Measurements from ENCODE around the gene FGF12. TPM values are rescaled to one million over a fixed set of nuclear protein-coding genes. Genes with fewer than 3 reads are reported as not detected.

The FGF12 gene
- polyA plus RNA-seq, 2 donors = 1.2 to 1.5 TPM

DNA sequence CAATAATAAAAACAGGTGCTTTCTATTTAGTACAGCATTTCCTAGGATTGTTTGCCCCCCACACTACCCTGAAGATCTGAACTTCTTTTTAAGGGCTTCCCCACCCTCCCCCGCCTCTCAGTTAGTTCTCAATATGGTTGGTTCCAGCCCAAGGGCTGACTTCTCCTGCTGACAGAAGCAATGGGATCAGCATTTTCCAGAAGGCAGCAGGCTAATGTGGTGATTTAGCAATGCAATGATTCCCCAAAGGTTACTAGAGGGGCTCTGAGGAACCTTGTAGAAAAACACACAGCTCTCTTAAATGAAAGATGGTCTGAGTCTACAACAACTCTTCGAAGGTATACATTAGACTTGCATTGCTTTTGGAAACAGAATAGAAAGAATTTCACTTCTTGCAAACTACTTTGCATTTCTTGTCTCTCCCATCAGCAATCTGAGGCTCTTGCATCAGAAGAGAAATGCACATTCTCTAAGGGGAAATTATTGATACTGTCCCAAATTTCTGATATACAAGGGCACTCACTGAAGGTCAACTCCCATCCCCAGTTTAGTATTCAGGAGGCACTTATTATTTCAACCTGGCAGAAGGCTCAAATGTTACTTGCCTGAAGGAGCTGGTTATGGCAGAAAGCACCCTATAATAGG is 30.3 kb downstream of the FGF12 start:
- H3K9me3 ChIP-seq (ENCODE audit: control insufficient read depth in 2 of 2, insufficient read depth in 1 of 2, low read depth in 1 of 2, low read length in 1 of 2) = no peaks in the 10 kb centered on the region
- whole genome bisulfite sequencing, 2 donors = 66 to 78% methylated on average over 2 of the region's 2 CpGs
- H3K4me3 ChIP-seq (ENCODE audit: low read depth in 1 of 2, low read length in 2 of 2) = no peak overlapping the region
- H3K27me3 ChIP-seq (ENCODE audit: control insufficient read depth in 1 of 2, insufficient read depth in 2 of 2, low read length in 2 of 2) = no peaks in the 10 kb centered on the region
- H3K36me3 ChIP-seq (ENCODE audit: control insufficient read depth in 2 of 2, insufficient read depth in 2 of 2, low read length in 1 of 2) = no peaks in the 10 kb centered on the region
- H3K4me1 ChIP-seq (ENCODE audit: control insufficient read depth in 2 of 2, insufficient read depth in 2 of 2, low read length in 1 of 2) = no peaks in the 10 kb centered on the region
- H3K27ac ChIP-seq (ENCODE audit: low read depth in 2 of 2, low read length in 1 of 2) = no peak overlapping the region

GRCh38 chr3:192687488-192688152 is 39.7 kb downstream of the FGF12 start:
- H3K4me3 ChIP-seq (ENCODE audit: low read depth in 1 of 2, low read length in 2 of 2) = no peak overlapping the region
- H3K27ac ChIP-seq (ENCODE audit: low read depth in 2 of 2, low read length in 1 of 2) = no peak overlapping the region
- H3K27me3 ChIP-seq (ENCODE audit: control insufficient read depth in 1 of 2, insufficient read depth in 2 of 2, low read length in 2 of 2) = no peaks in the 10 kb centered on the region
- H3K36me3 ChIP-seq (ENCODE audit: control insufficient read depth in 2 of 2, insufficient read depth in 2 of 2, low read length in 1 of 2) = no peaks in the 10 kb centered on the region
- H3K4me1 ChIP-seq (ENCODE audit: control insufficient read depth in 2 of 2, insufficient read depth in 2 of 2, low read length in 1 of 2) = no peaks in the 10 kb centered on the region
- peaks cover 3 to 8% of the 10 kb centered on the region in 2 donors for H3K9me3 ChIP-seq (ENCODE audit: control insufficient read depth in 2 of 2, insufficient read depth in 1 of 2, low read depth in 1 of 2, low read length in 1 of 2)
- 80 to 83% methylated on average over 5 of the region's 5 CpGs for WGBS, 2 donors

GRCh38 chr3:192685801-192686200 is 41.5 kb downstream of the FGF12 start:
- H3K27ac ChIP-seq (ENCODE audit: low read depth in 2 of 2, low read length in 1 of 2) = no peak overlapping the region
- H3K4me1 ChIP-seq (ENCODE audit: control insufficient read depth in 2 of 2, insufficient read depth in 2 of 2, low read length in 1 of 2) = no peaks in the 10 kb centered on the region
- H3K36me3 ChIP-seq (ENCODE audit: control insufficient read depth in 2 of 2, insufficient read depth in 2 of 2, low read length in 1 of 2) = no peaks in the 10 kb centered on the region
- H3K9me3 ChIP-seq (ENCODE audit: control insufficient read depth in 2 of 2, insufficient read depth in 1 of 2, low read depth in 1 of 2, low read length in 1 of 2) = peaks cover 3 to 8% of the 10 kb centered on the region in 2 donors
- WGBS, 2 donors = 86 to 89% methylated on average over 5 of the region's 5 CpGs
- H3K27me3 ChIP-seq (ENCODE audit: control insufficient read depth in 1 of 2, insufficient read depth in 2 of 2, low read length in 2 of 2) = no peaks in the 10 kb centered on the region
- H3K4me3 ChIP-seq (ENCODE audit: low read depth in 1 of 2, low read length in 2 of 2) = no peak overlapping the region

- Histone ChIP-seq H3K36me3 (ENCODE audit: control insufficient read depth in 2 of 2, insufficient read depth in 2 of 2, low read length in 1 of 2) (no peaks in the 10 kb centered on the region), H3K27me3 (ENCODE audit: control insufficient read depth in 1 of 2, insufficient read depth in 2 of 2, low read length in 2 of 2) (no peaks in the 10 kb centered on the region), H3K4me1 (ENCODE audit: control insufficient read depth in 2 of 2, insufficient read depth in 2 of 2, low read length in 1 of 2) (no peaks in the 10 kb centered on the region), H3K27ac (ENCODE audit: low read depth in 2 of 2, low read length in 1 of 2) (no peak overlapping the region), H3K4me3 (ENCODE audit: low read depth in 1 of 2, low read length in 2 of 2) (no peak overlapping the region), H3K9me3 (ENCODE audit: control insufficient read depth in 2 of 2, insufficient read depth in 1 of 2, low read depth in 1 of 2, low read length in 1 of 2) (peaks cover 3 to 8% of the 10 kb centered on the region in 2 donors)
- 60 to 61% methylated on average over 6 of the region's 6 CpGs for WGBS, 2 donors
Measured at GRCh38 chr3:192684151-192684550, 43.2 kb downstream of the FGF12 start.

GRCh38 chr3:192675958-192676649 is 51.2 kb downstream of the FGF12 start:
- Histone ChIP-seq H3K4me3 (ENCODE audit: low read depth in 1 of 2, low read length in 2 of 2) (no peak overlapping the region), H3K4me1 (ENCODE audit: control insufficient read depth in 2 of 2, insufficient read depth in 2 of 2, low read length in 1 of 2) (no peaks in the 10 kb centered on the region), H3K27me3 (ENCODE audit: control insufficient read depth in 1 of 2, insufficient read depth in 2 of 2, low read length in 2 of 2) (no peaks in the 10 kb centered on the region), H3K36me3 (ENCODE audit: control insufficient read depth in 2 of 2, insufficient read depth in 2 of 2, low read length in 1 of 2) (no peaks in the 10 kb centered on the region), H3K9me3 (ENCODE audit: control insufficient read depth in 2 of 2, insufficient read depth in 1 of 2, low read depth in 1 of 2, low read length in 1 of 2) (no peaks in the 10 kb centered on the region), H3K27ac (ENCODE audit: low read depth in 2 of 2, low read length in 1 of 2) (no peak overlapping the region)
- WGBS, 2 donors = 69 to 75% methylated on average over 4 of the region's 4 CpGs

- Histone ChIP-seq H3K27me3 (ENCODE audit: control insufficient read depth in 1 of 2, insufficient read depth in 2 of 2, low read length in 2 of 2) (no peaks in the 10 kb centered on the region), H3K4me3 (ENCODE audit: low read depth in 1 of 2, low read length in 2 of 2) (no peak overlapping the region), H3K9me3 (ENCODE audit: control insufficient read depth in 2 of 2, insufficient read depth in 1 of 2, low read depth in 1 of 2, low read length in 1 of 2) (no peaks in the 10 kb centered on the region), H3K4me1 (ENCODE audit: control insufficient read depth in 2 of 2, insufficient read depth in 2 of 2, low read length in 1 of 2) (no peaks in the 10 kb centered on the region), H3K36me3 (ENCODE audit: control insufficient read depth in 2 of 2, insufficient read depth in 2 of 2, low read length in 1 of 2) (no peaks in the 10 kb centered on the region), H3K27ac (ENCODE audit: low read depth in 2 of 2, low read length in 1 of 2) (no peak overlapping the region)
- 78 to 79% methylated on average over 6 of the region's 6 CpGs for WGBS, 2 donors
Measured at GRCh38 chr3:192655628-192656027, 71.7 kb downstream of the FGF12 start.

DNA sequence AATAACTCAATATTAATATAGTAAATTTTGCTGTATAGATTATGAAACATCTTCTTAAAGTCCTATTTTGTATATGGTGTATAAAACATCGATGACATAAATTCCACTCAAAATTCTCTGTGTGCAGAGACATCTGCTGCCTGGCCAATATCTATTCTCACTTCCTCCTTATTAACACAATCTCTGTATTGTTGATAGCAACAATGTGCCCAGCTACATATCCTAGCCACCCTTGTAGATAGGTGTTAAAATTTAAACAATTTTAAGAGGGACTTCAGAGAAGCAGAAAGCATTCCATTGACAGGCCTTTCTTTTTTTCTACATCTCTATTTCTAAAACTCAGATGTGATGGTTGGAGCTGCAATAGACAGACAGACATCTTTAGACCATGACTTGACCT is 72.3 kb downstream of the FGF12 start:
- no peak overlapping the region for H3K27ac ChIP-seq (ENCODE audit: low read depth in 2 of 2, low read length in 1 of 2)
- no peaks in the 10 kb centered on the region for H3K9me3 ChIP-seq (ENCODE audit: control insufficient read depth in 2 of 2, insufficient read depth in 1 of 2, low read depth in 1 of 2, low read length in 1 of 2)

DNA sequence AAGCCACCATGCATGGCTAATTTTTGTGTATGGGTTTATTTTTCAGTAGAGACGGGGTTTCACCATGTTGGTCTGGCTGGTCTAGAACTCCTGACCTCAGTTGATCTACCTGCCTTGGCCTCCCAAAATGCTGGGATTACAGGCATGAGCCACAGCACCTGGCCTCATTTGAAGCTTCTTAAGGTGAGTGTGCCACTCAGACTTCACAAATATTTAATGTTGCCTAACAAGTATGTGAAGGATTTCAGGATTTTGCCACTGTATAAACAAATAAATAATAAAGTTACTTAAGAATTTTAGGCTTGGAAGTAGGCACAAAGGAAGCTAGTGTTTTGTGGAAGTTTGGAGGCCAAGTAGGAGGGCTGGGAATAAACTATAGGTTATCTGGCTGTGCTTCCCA is 73.5 kb downstream of the FGF12 start:
- Histone ChIP-seq H3K4me1 (ENCODE audit: control insufficient read depth in 2 of 2, insufficient read depth in 2 of 2, low read length in 1 of 2) (no peaks in the 10 kb centered on the region), H3K9me3 (ENCODE audit: control insufficient read depth in 2 of 2, insufficient read depth in 1 of 2, low read depth in 1 of 2, low read length in 1 of 2) (no peaks in the 10 kb centered on the region), H3K27me3 (ENCODE audit: control insufficient read depth in 1 of 2, insufficient read depth in 2 of 2, low read length in 2 of 2) (no peaks in the 10 kb centered on the region), H3K27ac (ENCODE audit: low read depth in 2 of 2, low read length in 1 of 2) (no peak overlapping the region), H3K4me3 (ENCODE audit: low read depth in 1 of 2, low read length in 2 of 2) (no peak overlapping the region), H3K36me3 (ENCODE audit: control insufficient read depth in 2 of 2, insufficient read depth in 2 of 2, low read length in 1 of 2) (no peaks in the 10 kb centered on the region)
- 88 to 95% methylated on average over 1 of the region's 1 CpG for whole genome bisulfite sequencing, 2 donors

More for the DNA sequence above, 72.3 kb downstream of the FGF12 start:
- Histone ChIP-seq H3K4me3 (ENCODE audit: low read depth in 1 of 2, low read length in 2 of 2) (no peak overlapping the region), H3K4me1 (ENCODE audit: control insufficient read depth in 2 of 2, insufficient read depth in 2 of 2, low read length in 1 of 2) (no peaks in the 10 kb centered on the region), H3K27me3 (ENCODE audit: control insufficient read depth in 1 of 2, insufficient read depth in 2 of 2, low read length in 2 of 2) (no peaks in the 10 kb centered on the region), H3K36me3 (ENCODE audit: control insufficient read depth in 2 of 2, insufficient read depth in 2 of 2, low read length in 1 of 2) (no peaks in the 10 kb centered on the region)
- 89 to 95% methylated on average over 1 of the region's 1 CpG for WGBS, 2 donors

- 61 to 66% methylated on average over 3 of the region's 3 CpGs for WGBS, 2 donors
- H3K27me3 ChIP-seq (ENCODE audit: control insufficient read depth in 1 of 2, insufficient read depth in 2 of 2, low read length in 2 of 2) = no peaks in the 10 kb centered on the region
- H3K27ac ChIP-seq (ENCODE audit: low read depth in 2 of 2, low read length in 1 of 2) = no peak overlapping the region
- H3K9me3 ChIP-seq (ENCODE audit: control insufficient read depth in 2 of 2, insufficient read depth in 1 of 2, low read depth in 1 of 2, low read length in 1 of 2) = no peaks in the 10 kb centered on the region
- H3K4me1 ChIP-seq (ENCODE audit: control insufficient read depth in 2 of 2, insufficient read depth in 2 of 2, low read length in 1 of 2) = no peaks in the 10 kb centered on the region
- no peak overlapping the region for H3K4me3 ChIP-seq (ENCODE audit: low read depth in 1 of 2, low read length in 2 of 2)
- no peaks in the 10 kb centered on the region for H3K36me3 ChIP-seq (ENCODE audit: control insufficient read depth in 2 of 2, insufficient read depth in 2 of 2, low read length in 1 of 2)
Measured at GRCh38 chr3:192652727-192653126, 74.6 kb downstream of the FGF12 start.
